WERI-Rb-1 (cell line): ENCODE data around the gene LRRC46.

Source experiments
- DNase-seq: peaks from one replicate; pipeline ENCODE4 v3.0.0-alpha.2; 2020
- H3K27ac ChIP-seq: fragments of 250-450 bp; sonication (Bioruptor Pico); 2 replicates; pipeline ENCODE4 v1.5.1; 2020; ENCODE audit warnings: mild to moderate bottlenecking, moderate library complexity
- H3K27me3 ChIP-seq: fragments of 250-450 bp; sonication (Bioruptor Pico); 2 replicates; pipeline ENCODE4 v1.5.1; 2021; ENCODE audit warnings: mild to moderate bottlenecking, low read depth, moderate library complexity; ENCODE audit not compliant: insufficient read depth, severe bottlenecking
- H3K36me3 ChIP-seq: fragments of 250-450 bp; sonication (Bioruptor Pico); 2 replicates; pipeline ENCODE4 v1.5.1; 2020; ENCODE audit warnings: mild to moderate bottlenecking, moderate library complexity
- H3K4me3 ChIP-seq: 2 replicates; pipeline ENCODE4 v1.5.1; 2011; ENCODE audit warnings: low read depth, mild to moderate bottlenecking, control low read depth, low read length
- H3K9me3 ChIP-seq: fragments of 250-450 bp; sonication (Bioruptor Pico); 2 replicates; pipeline ENCODE4 v1.5.1; 2021; ENCODE audit warnings: mild to moderate bottlenecking, moderate library complexity; ENCODE audit not compliant: severe bottlenecking
- TF ChIP-seq, protein P1 (sequence below): IDR thresholded peaks from 2 replicates; pipeline ENCODE4 v1.5.1; 2011; ENCODE audit warnings: low read depth, mild to moderate bottlenecking, control low read depth, inconsistent platforms, low read length

The LRRC46 gene

DNA sequence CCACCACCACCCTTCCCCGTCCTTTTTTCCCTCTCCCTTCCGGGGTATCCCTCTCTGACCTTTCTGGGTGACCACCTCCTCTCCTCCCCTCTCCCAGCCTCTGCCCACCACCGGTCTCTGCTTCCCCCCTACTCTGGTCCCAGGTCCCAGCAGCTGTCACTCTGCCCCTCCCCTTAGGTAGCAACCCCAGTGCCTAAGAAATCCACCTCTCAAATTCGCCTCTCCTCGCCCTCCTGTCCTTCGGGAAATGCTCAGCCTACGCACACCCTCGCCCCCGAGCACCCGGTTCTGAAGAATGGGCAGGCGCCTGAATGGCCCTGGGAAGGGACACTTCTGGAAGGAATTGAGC lies 20.3 kb downstream of the LRRC46 start:
- Histone ChIP-seq H3K4me3 (no peak overlapping the region), H3K27me3 (no peaks in the 10 kb centered on the region), H3K9me3 (no peaks in the 10 kb centered on the region), H3K27ac (no peak overlapping the region), H3K36me3 (peaks cover 12% of the 10 kb centered on the region)
- TF ChIP-seq, protein P1, sequence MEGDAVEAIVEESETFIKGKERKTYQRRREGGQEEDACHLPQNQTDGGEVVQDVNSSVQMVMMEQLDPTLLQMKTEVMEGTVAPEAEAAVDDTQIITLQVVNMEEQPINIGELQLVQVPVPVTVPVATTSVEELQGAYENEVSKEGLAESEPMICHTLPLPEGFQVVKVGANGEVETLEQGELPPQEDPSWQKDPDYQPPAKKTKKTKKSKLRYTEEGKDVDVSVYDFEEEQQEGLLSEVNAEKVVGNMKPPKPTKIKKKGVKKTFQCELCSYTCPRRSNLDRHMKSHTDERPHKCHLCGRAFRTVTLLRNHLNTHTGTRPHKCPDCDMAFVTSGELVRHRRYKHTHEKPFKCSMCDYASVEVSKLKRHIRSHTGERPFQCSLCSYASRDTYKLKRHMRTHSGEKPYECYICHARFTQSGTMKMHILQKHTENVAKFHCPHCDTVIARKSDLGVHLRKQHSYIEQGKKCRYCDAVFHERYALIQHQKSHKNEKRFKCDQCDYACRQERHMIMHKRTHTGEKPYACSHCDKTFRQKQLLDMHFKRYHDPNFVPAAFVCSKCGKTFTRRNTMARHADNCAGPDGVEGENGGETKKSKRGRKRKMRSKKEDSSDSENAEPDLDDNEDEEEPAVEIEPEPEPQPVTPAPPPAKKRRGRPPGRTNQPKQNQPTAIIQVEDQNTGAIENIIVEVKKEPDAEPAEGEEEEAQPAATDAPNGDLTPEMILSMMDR = no peak
- DNase-seq = no peak

DNA sequence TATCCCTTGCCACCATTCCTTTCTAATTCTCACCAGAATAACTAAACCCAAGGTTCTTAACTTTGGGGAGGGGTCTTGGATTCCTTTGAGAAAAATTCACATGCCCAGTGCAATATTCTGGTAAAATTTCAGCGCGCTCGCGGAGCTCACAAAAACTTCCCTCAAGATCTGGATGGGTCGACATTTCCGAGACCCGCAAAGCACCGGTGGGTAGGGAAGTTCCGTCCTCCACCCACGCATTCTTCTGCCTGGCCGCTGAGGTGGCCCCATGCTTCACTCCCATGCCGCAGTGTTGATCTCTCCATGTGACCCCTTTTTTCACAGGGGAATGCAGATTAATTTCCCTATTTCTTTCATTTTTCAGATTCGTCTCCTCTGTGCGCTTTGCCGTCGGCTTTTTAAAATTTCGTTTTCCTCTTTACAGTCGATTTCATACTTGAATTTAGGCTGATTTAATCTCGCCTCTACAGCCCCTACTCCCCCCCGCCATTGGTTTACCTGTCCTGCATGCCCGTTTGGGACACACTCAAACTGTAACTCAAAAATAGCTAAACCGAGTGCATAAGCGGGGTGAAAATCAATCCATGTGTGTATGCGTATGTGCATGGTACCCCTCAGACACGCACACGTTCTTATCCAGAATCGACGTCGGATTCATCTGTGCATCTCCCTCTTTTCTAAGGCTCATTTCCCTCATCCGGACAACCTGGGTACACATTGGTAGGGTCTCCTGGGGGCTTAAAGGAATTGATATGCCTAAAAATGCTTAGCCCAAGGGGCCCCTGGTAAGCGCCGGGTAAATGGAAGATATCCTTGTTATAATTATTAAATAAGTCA lies 20.9 kb downstream of the LRRC46 start:
- TF ChIP-seq, protein P1 = no peak
- H3K4me3 ChIP-seq = no peak overlapping the region
- no peak overlapping the region for H3K27ac ChIP-seq
- H3K27me3 ChIP-seq = no peaks in the 10 kb centered on the region
- no peaks in the 10 kb centered on the region for H3K9me3 ChIP-seq
- DNase-seq = no peak
- H3K36me3 ChIP-seq = peaks cover 7% of the 10 kb centered on the region

DNA sequence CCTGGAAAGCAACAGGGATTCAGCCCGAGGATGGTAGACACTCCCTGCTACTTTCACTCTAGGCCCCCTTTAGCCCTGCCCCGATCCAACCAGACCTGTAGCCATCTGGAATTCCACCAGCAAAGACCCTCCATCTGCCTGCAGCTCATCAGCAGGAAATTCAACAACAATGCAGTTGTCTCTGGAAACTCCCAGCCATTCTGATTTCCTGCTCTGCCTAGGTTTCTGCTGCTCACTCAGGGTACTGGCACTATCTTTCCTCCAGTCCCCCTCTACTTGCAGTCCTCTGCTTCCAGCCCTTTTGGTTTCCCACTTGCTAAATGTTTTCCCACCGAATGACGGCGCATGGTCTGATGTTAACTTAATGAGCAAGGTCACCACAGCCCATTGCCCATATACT lies 22.1 kb downstream of the LRRC46 start:
- Histone ChIP-seq H3K27me3 (no peaks in the 10 kb centered on the region), H3K9me3 (no peaks in the 10 kb centered on the region), H3K27ac (no peak overlapping the region), H3K36me3 (no peaks in the 10 kb centered on the region; the same call in 1 of the 2 replicates), H3K4me3 (no peak overlapping the region)
- DNase-seq = no peak
- TF ChIP-seq, protein P1 = no peak

DNA sequence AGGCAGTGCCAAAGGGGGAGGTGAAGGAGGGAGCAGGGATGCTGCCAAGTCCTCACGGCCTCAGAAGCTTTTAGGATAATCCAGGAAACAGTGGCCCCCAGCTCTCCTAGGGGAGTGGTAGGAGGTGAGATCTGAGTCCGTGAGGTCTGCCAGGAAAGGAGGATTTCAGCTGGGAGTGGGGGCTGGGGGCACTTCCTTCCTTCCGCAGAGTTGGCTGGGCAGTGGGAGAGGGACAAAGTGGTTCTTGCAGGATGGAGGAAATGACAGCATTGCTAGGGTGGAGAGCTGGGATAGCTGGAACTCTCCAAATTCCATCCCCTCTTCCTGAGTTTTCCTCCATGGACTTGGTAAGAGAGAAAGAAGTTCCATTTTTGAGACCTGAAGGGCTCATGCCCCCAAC lies 24.3 kb downstream of the LRRC46 start:
- Histone ChIP-seq H3K27me3 (no peaks in the 10 kb centered on the region), H3K4me3 (no peak overlapping the region), H3K9me3 (no peaks in the 10 kb centered on the region), H3K27ac (no peak overlapping the region), H3K36me3 (no peaks in the 10 kb centered on the region; the same call in 1 of the 2 replicates)
- TF ChIP-seq, protein P1 = no peak
- no peak for DNase-seq

DNA sequence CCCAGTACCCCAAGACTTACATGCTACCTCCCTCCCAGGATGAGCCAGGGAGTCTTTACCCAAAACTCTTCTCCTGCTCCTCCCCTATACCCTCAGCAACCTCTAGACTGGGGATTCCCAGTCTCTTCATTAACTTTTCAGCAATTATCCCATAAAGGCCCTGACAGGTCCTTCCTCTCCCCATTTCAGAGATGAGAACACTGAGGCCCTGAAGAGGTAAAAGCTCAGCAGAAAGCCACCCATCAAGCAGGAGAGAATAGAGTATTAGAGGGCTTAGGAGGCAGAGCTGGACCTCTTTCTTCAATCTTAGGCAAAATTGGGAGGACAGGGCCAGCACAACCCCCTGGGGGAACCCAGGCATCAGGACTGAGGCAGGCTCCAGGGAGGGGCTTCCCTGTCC lies 25.4 kb downstream of the LRRC46 start:
- H3K27me3 ChIP-seq = no peaks in the 10 kb centered on the region
- TF ChIP-seq, protein P1 = no peak
- DNase-seq = no peak
- no peak overlapping the region for H3K27ac ChIP-seq
- no peaks in the 10 kb centered on the region for H3K36me3 ChIP-seq
- H3K9me3 ChIP-seq = no peaks in the 10 kb centered on the region
- no peak overlapping the region for H3K4me3 ChIP-seq
